IPS-20b (cell line): ENCODE measurements around the gene WASF2.
"Not testable (repeated sequence)": the region's sequence is repeated elsewhere in the genome, so short reads cannot be mapped to it uniquely, and the experiment has no call there.

Experiments
- H3K27ac ChIP-seq: one replicate; pipeline ENCODE4 v1.5.1; 2013; ENCODE audit warnings: low read length
- H3K27me3 ChIP-seq: 2 replicates; pipeline ENCODE4 v1.6.1; 2013; ENCODE audit warnings: mild to moderate bottlenecking, low read length, inconsistent platforms; ENCODE audit not compliant: insufficient read depth
- H3K36me3 ChIP-seq: 2 replicates; pipeline ENCODE4 v1.6.1; 2013; ENCODE audit warnings: low read depth, mild to moderate bottlenecking, inconsistent platforms, low read length, moderate library complexity; ENCODE audit not compliant: insufficient read depth
- H3K4me1 ChIP-seq: 2 replicates; pipeline ENCODE4 v1.6.1; 2013; ENCODE audit warnings: mild to moderate bottlenecking, control low read depth, inconsistent platforms, low read length, moderate library complexity; ENCODE audit not compliant: insufficient read depth
- H3K4me3 ChIP-seq: 2 replicates; pipeline ENCODE4 v1.5.1; 2013; ENCODE audit warnings: mild to moderate bottlenecking, low read length, inconsistent platforms
- H3K9ac ChIP-seq: 2 replicates; pipeline ENCODE4 v1.6.1; 2013; ENCODE audit warnings: low read depth, mild to moderate bottlenecking, inconsistent platforms, low read length, moderate library complexity
- H3K9me3 ChIP-seq: 2 replicates; pipeline ENCODE4 v1.6.1; 2013; ENCODE audit warnings: mild to moderate bottlenecking, low read depth, low read length, inconsistent platforms; ENCODE audit not compliant: insufficient read depth

The WASF2 gene

DNA sequence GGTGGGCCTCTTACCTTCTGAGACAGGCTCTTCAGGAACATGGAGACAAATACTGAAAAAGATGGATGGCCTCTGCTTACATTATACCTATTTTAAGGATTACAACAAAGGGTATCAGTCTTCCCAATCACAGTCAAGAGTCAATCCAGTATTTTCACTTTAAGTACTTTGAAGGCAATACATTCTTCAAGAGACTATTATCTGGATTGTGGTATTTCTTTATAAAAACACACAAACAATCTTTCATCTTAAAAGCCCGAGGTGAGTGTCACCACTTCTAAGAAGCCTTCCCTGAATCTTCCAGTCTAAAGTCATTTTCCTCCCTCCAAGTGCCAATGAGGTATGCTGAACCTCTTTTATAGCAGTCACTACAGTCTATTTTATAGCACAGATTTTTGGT is 45.3 kb downstream of the WASF2 start:
- Histone ChIP-seq H3K9ac (no peak overlapping the region), H3K36me3 (no peaks in the 10 kb centered on the region), H3K27me3 (no peaks in the 10 kb centered on the region), H3K4me3 (no peak overlapping the region), H3K27ac (no peak overlapping the region), H3K9me3 (no peaks in the 10 kb centered on the region), H3K4me1 (peaks cover 6% of the 10 kb centered on the region; the same call in 1 of the 2 replicates)

DNA sequence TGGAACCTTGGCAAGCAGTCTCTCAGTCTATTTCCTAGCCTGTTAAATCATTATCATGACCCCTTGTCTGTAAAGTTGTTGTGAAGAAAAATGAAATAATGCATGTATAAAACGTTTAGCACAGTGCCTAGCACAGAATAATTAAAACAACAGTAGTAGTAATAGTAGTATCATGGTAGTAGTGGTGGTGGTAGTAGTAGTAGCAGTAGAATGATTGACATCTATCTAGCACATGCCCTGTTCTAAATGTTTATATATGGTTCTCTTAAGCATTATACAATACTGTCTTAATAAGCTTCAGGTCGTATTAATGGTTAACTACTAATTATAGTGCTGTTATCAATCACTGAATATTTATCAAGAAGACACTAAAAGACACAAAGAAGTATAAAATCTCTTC is 50.8 kb downstream of the WASF2 start:
- no peaks in the 10 kb centered on the region for H3K27me3 ChIP-seq
- H3K4me1 ChIP-seq: peaks cover 20% of the 10 kb centered on the region
- H3K27ac ChIP-seq: no peak overlapping the region
- H3K9ac ChIP-seq: no peak overlapping the region
- no peaks in the 10 kb centered on the region for H3K36me3 ChIP-seq
- H3K4me3 ChIP-seq: no peak overlapping the region
- no peaks in the 10 kb centered on the region for H3K9me3 ChIP-seq

DNA sequence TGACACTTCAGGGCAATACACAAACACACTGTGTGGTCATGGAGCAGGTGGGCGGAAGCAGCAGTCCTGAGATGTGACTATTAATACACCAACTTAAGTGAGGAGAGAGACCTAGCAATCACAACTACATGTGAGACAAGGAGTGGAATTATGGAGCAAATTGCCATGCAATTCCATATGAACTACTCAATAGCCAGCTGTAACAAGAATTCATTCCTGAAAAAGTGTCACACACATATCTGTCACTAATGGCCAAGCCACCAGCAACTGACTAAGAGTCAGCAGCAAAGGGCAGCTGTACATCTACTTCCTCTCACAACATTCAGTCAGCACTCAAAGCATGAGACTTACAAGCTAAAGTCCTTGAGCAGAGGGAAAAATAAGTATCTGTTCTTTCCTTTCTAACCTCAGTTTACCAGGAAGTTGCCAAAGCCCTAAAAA is 51.3 kb downstream of the WASF2 start:
- H3K4me1 ChIP-seq: peaks cover 20% of the 10 kb centered on the region
- H3K9me3 ChIP-seq: no peaks in the 10 kb centered on the region
- H3K27ac ChIP-seq: no peak overlapping the region
- no peaks in the 10 kb centered on the region for H3K36me3 ChIP-seq
- H3K4me3 ChIP-seq: no peak overlapping the region
- no peaks in the 10 kb centered on the region for H3K27me3 ChIP-seq
- H3K9ac ChIP-seq: no peak overlapping the region

DNA sequence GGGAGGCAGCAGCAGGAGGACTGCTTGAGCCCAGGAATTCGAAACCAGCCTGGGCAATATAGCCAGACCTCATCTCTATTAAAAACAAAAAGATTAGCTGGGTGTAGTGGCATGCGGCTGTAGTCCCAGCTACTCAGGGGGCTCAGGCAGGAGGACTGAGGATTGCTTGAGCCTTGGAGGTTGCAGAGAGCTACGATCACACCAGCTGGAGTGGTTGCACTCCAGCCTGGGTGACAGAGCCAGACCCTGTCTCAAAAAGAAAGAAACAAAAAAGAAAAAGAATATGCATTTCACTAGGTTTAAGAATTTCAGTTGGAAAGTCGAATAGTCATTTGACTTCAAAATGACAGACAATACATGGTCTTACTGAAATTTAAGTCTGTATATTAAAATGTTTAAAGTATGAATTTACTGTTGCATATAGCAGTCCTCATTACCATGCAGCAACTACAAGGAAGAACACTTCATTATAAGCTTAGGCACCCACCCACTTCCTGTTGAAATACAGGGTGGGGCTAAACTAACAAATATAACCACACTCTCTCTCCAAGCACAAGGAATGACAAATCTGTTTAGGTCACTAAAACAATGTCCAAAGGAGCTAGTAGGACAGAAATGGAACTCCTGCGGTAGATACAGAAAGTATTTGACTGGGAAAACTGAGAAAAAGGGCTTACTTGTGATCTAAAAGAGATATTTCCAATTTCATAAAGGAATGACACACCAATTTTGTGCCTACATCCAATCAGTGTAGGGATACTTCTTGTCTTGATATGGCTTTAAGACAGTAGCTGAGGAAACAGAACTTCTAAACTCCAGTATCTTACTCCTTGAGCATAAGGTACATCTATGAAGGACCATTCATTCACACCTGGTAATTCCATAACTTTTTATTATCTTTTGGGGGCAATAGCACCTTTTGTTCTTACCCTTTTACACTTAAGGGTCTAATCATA is 53.5 kb downstream of the WASF2 start:
- no peak overlapping the region for H3K4me3 ChIP-seq
- H3K36me3 ChIP-seq: no peaks in the 10 kb centered on the region
- H3K27ac ChIP-seq: no peak overlapping the region
- no peak overlapping the region for H3K9ac ChIP-seq
- no peaks in the 10 kb centered on the region for H3K9me3 ChIP-seq
- H3K27me3 ChIP-seq: no peaks in the 10 kb centered on the region
- peaks cover 26% of the 10 kb centered on the region for H3K4me1 ChIP-seq

DNA sequence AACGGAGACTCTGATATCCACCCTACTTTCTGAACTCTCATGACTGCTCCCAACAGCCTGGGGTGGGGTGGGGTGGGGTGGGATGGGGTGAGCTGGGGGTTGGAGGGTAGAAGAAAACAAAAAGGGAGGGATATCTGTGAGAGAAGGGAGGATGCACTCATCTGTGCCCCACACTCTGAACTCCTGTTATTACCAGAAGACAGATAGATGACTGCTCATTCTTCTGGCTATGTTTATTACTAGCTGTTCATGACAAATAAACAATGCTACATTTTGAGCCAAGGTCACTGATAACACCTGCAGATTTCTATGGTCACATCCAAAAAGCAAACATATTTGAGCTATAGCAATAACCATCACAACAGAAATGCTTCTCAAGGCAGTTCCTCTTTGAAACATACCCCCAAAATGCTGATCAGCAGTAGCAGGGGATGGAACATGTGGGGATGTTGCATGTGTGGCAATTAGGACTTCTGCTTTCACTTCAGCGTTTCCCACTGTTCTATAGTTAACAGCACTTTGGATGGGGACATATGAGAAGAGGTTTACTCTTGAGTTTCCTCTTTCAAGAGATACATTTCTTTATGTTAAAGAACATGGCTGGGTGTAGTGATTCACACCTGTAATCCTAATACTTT is 54.3 kb downstream of the WASF2 start:
- Histone ChIP-seq H3K9ac (no peak overlapping the region), H3K9me3 (no peaks in the 10 kb centered on the region), H3K27me3 (no peaks in the 10 kb centered on the region), H3K4me3 (no peak overlapping the region), H3K27ac (no peak overlapping the region), H3K36me3 (no peaks in the 10 kb centered on the region), H3K4me1 (peaks cover 34% of the 10 kb centered on the region)

DNA sequence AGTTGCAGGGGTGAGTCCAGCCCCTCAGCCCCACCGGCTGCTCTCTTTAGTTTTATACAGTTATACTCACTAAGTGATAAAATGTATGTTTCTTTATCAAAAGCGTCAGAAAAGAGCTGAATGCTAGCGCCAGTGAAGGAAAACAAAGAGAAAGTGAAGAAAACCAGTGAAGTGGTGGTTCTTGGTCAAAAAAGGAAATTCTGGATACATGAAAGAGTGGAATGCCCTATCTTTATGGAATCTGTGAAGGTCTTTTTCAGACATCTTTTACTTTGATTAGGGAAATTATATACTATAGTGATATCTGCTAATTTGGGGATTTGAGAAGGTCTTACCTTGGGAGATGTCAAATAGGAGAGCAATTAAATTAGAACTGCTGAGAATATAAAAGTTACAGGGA is 56.3 kb downstream of the WASF2 start:
- no peak overlapping the region for H3K27ac ChIP-seq
- no peak overlapping the region for H3K4me3 ChIP-seq
- H3K9me3 ChIP-seq: no peaks in the 10 kb centered on the region
- no peaks in the 10 kb centered on the region for H3K36me3 ChIP-seq
- H3K27me3 ChIP-seq: no peaks in the 10 kb centered on the region
- H3K4me1 ChIP-seq: peaks cover 48% of the 10 kb centered on the region
- no peak overlapping the region for H3K9ac ChIP-seq

DNA sequence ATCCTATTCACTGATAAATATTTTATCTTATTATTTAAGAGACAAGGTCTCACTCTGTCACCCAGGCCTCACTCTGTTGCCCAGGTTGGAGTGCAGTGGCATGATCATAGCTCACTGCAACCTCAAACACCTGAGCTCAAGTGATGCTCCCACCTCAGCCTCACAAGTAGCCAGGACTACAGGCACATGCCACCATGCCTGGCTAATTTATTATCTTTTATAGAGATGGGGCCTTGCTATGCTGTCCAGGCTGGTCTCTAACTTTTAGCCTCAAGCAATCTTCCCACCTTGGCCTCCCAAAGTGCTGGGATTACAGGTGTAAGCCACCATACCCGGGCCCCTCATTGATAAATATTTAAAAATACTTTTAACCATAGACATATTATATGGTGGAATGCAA is 57.2 kb downstream of the WASF2 start:
- not testable (repeated sequence) for H3K9ac ChIP-seq

DNA sequence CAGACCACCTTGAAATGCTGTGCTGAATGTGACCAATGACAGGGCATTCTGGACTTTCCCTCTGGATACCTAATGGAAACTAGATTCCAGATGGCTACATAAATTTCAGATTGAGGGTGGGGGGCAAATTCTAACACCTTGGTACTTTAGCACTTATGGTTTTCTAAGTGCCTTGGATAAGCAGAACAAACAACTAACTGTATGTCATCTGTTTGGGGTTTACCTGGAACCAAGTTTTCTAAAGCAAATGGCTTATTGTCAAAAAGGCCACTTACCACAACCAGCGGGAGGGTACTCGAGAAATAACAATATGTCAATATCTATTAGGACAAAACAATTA is 58.4 kb downstream of the WASF2 start:
- Histone ChIP-seq H3K4me3 (no peak overlapping the region), H3K27me3 (no peaks in the 10 kb centered on the region), H3K9me3 (no peaks in the 10 kb centered on the region), H3K27ac (peak overlapping the region; percentile 52), H3K36me3 (peaks cover 15% of the 10 kb centered on the region), H3K4me1 (peaks cover 44% of the 10 kb centered on the region), H3K9ac (no peak overlapping the region)

More for the DNA sequence above, 57.2 kb downstream of the WASF2 start:
- peaks cover 52% of the 10 kb centered on the region for H3K4me1 ChIP-seq
- not testable (repeated sequence) for H3K27me3 ChIP-seq, H3K4me3 ChIP-seq, H3K27ac ChIP-seq, H3K9me3 ChIP-seq, H3K36me3 ChIP-seq

DNA sequence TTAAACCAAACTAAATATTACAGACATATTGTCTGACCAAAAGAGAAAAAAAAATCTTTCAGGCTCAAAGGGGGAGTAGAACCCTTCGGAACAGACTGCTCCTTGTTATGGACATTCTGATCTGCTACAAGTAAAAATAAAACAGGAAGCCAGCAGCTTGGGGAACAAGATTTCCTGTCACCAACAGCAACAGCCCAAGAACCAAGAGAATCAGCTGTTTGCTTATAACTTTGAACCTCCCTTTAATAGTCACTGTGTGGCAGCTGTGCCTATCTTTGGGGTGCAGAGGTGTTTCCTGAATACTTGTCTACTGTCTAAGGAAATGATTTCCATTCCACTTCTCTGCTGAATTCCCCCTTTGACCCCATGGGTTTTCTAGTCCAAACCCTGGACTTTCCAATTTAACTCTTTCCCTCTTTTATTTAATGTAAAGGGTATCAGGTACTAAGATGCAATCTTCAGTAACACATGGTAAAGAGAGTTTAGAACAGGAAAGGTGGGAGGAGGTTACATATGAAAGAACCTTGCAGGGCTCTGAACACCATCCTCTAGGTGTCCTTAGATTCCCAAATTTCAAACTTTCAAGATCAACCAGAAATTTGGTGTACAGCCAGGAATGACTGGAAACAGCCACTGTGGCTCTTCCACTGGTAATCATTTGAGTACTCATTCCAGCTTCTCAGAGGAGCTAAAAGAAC is 58.9 kb downstream of the WASF2 start:
- no peaks in the 10 kb centered on the region for H3K27me3 ChIP-seq
- peaks cover 41% of the 10 kb centered on the region for H3K4me1 ChIP-seq
- no peaks in the 10 kb centered on the region for H3K9me3 ChIP-seq
- H3K36me3 ChIP-seq: peaks cover 16% of the 10 kb centered on the region
- H3K9ac ChIP-seq: peak overlapping the region; percentile 45; the same call in 1 of the 2 replicates
- H3K4me3 ChIP-seq: no peak overlapping the region; the same call in 1 of the 2 replicates
- H3K27ac ChIP-seq: peak overlapping the region; percentile 52

DNA sequence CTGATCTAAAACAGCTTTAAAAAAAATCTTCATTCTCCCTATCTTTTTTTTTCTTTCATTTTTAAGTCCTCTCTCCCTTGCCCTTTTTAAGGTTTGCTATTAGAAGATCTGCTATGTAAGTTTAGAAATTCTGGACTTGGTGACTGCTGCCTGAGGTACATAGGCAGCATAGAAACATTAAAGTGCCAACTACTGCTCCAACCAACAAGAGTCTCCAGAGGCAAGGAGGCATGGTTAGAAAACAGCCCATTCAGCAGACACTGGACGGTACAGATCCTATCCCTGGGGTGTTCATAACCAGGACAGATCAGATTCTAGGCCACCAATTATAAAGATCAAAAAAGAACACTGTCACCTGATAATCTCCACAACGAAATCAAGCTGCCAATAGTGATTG is 60.9 kb downstream of the WASF2 start:
- peaks cover 18% of the 10 kb centered on the region for H3K36me3 ChIP-seq
- H3K4me3 ChIP-seq: no peak overlapping the region
- no peaks in the 10 kb centered on the region for H3K9me3 ChIP-seq
- peaks cover 37% of the 10 kb centered on the region for H3K4me1 ChIP-seq
- peak overlapping the region; percentile 42 for H3K27ac ChIP-seq
- H3K9ac ChIP-seq: peak overlapping the region; percentile 49; the same call in 1 of the 2 replicates
- no peaks in the 10 kb centered on the region for H3K27me3 ChIP-seq

DNA sequence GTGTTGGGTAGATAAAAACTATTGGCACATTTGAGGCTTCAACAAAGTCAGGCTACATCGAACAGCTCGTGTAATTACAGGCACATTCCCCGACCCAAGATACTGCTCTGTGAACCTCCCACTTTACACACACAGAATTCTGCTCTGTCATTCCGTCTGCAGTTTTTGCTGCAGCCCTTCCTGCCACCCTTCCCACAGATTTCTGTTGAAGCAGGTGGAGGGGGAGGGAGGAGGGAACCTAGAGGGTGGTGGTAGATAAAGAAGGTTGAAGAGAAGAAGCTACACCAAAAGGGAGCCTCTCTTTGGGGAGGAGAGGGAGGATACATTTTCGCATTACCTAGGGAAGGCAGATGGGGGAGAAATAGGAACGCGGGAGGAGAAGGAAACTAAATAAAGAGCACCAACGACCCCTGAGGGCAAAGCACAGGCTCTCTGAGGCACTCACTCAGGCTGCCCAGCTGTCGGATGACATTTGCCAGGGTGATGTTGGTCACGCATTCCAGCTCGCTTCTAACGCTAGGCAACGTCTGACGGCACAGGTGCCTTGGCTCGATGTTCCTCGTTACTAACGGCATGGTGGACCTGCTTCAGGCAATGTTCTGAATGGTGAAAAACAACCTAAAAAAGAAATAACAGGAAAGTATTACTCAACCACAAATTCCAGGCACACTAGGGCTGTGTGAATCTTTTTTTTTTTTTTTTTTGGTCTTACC is 61.5 kb downstream of the WASF2 start:
- H3K9me3 ChIP-seq: no peaks in the 10 kb centered on the region
- H3K36me3 ChIP-seq: peaks cover 18% of the 10 kb centered on the region
- H3K27ac ChIP-seq: peak overlapping the region; percentile 42
- H3K27me3 ChIP-seq: no peaks in the 10 kb centered on the region
- peak overlapping the region; percentile 12; the same call in 1 of the 2 replicates for H3K4me3 ChIP-seq
- peaks cover 37% of the 10 kb centered on the region for H3K4me1 ChIP-seq
- H3K9ac ChIP-seq: peak overlapping the region; percentile 49; the same call in 1 of the 2 replicates
